Cardiac fibroblast (primary cell): ENCODE results near the gene DNAH9.

ENCODE experiments used
- DNase-seq, 2 donors: peaks; one replicate each; pipeline versions ENCODE4 v3.0.0 to v3.0.0-alpha.2; 2010; ENCODE audit warnings: low read depth in 2 of 2
- H3K4me3 ChIP-seq, 2 donors: replicated peaks in 1 of 2; 1 replicate in 1 of 2; 2 replicates in 1 of 2; pipeline ENCODE4 v1.5.1; 2011; ENCODE audit warnings: low read depth in 2 of 2, low read length in 2 of 2, mild to moderate bottlenecking in 2 of 2, moderate library complexity in 1 of 2
- TF ChIP-seq, protein P1 (sequence below): IDR thresholded peaks from one replicate; pipeline ENCODE4 v1.5.1; 2011; ENCODE audit warnings: low read depth, mild to moderate bottlenecking, low read length, inconsistent platforms

Gene DNAH9

DNA sequence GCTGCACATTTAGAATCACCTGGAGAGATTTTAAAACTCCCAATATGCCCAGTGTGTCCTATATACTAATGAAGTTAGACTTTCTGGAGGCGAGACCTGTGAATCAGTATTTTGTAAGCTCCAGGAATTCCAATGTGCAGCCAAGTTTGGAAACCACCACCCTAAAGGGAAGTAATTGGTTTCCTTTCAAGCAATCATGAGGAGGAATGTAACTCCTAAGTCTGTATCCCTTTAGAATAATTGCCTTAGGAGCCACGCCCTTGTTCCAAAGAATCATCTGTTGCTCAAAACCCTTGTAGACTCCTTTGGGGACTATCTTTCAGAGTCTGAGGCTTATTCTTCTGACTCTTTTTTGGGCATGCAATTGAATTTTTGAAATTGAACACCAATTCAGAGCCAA is 84.4 kb downstream of the DNAH9 start:
- no peak for DNase-seq
- no peak overlapping the region for H3K4me3 ChIP-seq

DNA sequence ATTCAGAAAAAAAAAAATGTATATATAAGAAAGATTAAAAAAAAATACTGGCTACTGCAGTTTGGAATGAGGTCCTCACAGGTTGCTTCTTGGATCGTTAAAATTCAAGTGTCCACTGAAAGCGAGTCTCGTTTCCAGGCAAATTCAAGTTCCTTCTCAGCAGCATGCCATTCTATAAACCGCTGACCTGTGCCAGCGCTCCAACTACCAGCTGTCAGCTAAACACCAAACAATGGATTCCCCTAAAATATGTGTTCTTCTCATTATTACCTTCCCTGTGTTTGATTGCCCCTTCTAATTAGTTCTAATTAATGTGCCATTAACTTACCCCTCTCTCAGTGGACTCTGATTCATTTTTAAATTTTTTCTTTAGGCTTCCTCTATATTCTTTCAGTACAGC is 92.4 kb downstream of the DNAH9 start:
- TF ChIP-seq, protein P1, sequence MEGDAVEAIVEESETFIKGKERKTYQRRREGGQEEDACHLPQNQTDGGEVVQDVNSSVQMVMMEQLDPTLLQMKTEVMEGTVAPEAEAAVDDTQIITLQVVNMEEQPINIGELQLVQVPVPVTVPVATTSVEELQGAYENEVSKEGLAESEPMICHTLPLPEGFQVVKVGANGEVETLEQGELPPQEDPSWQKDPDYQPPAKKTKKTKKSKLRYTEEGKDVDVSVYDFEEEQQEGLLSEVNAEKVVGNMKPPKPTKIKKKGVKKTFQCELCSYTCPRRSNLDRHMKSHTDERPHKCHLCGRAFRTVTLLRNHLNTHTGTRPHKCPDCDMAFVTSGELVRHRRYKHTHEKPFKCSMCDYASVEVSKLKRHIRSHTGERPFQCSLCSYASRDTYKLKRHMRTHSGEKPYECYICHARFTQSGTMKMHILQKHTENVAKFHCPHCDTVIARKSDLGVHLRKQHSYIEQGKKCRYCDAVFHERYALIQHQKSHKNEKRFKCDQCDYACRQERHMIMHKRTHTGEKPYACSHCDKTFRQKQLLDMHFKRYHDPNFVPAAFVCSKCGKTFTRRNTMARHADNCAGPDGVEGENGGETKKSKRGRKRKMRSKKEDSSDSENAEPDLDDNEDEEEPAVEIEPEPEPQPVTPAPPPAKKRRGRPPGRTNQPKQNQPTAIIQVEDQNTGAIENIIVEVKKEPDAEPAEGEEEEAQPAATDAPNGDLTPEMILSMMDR = no peak
- H3K4me3 ChIP-seq = no peak overlapping the region
- no peak for DNase-seq

More for the DNA sequence above, 84.4 kb downstream of the DNAH9 start:
- TF ChIP-seq, protein P1 = no peak

DNA sequence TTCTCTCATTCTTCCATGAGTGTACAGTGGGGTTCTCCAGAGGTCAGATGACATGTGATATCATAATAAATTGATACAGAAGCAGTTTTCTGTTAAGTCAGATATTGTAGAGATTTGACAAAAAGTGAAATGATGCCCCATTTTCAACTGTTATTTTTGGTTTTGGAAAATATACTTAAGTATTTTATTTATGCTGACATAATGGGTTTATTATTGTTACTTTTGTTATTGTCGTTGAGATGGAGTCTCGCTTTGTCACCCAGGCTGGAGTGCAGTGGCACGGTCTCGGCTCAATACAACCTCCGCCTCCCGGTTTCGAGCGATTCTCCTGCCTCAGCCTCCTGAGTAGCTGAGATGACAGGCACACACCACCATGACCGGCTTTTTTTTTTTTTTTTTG is 94.4 kb downstream of the DNAH9 start:
- TF ChIP-seq, protein P1 = no peak
- no peak for DNase-seq

DNA sequence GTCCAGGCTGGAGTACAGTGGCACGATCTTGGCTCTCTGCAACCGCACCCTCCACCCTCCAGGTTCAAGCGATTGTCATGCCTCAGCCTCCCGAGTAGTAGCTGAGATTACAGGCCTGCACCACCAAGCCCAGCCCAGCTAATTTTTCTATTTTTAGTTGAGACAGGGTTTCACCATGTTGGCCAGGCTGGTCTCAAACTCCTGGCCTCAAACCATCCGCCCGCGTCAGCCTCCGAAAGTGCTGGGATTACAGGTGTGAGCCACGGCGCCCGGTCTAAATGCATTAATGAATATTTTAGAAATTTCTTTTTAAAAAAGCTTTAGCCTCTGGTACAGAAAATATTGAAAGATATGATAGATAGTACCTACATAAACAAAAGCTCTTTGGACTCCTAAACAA is 95.0 kb downstream of the DNAH9 start:
- no peak overlapping the region for H3K4me3 ChIP-seq
- TF ChIP-seq, protein P1 = no peak
- DNase-seq = no peak

More for the DNA sequence above, 94.4 kb downstream of the DNAH9 start:
- H3K4me3 ChIP-seq = no peak overlapping the region

DNA sequence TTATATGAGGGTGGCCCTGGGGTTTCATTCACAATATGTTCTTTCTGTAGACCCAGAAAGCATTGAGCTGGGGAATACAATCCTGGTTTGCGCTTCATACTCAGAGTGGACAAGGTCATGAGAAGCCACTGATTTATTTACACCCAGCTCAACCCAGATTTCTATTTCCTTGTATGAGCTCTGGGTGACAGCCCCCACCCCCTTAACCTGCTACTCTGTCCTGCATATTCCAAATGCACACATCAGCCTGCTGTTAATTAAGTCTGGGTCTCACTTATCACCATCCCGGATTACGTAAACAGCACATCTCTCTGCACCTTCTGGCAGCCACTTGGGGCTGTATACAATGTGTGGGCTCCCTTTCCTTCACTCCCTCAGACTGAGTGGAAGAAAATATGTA is 102.4 kb downstream of the DNAH9 start:
- no peak for DNase-seq
- TF ChIP-seq, protein P1 = no peak
- H3K4me3 ChIP-seq = no peak overlapping the region

DNA sequence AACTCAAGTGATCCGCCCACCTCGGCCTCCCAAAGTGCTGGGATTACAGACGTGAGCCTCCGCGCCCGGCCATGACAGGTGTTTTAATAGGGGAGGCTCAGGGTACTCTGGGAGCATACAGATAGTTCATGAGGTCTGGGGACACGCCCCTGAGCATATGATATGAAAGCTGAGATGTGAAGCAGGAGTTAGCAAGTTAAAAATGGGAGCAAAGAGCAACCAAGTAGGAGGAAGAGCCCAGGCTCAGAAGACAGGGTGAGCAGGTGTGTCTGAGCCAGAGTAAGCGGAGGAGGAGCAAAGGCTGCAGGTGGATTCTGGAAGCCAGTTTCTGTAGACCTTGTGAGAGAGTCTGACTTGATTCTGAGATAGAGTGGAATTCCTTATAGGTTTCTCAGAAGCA is 103.6 kb downstream of the DNAH9 start:
- DNase-seq = no peak
- no peak overlapping the region for H3K4me3 ChIP-seq
- TF ChIP-seq, protein P1 = no peak

DNA sequence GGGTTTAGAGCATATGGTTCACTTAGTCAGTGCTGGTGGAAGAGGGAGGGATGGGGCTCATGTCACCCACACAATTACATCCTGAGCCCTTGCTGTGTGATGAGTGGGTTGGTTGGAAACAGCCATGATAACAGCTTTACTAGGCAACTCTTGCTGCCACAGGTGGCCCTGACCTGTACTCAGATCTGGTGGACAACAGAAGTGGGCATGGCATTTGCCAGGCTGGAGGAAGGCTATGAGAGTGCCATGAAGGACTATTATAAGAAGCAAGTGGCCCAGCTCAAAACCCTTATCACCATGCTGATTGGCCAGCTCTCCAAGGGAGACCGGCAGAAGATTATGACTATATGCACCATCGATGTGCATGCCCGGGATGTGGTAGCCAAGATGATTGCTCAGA is 105.8 kb downstream of the DNAH9 start:
- H3K4me3 ChIP-seq = no peak overlapping the region
- DNase-seq = no peak
- TF ChIP-seq, protein P1 = no peak
